ENCODE measurements around the gene DSTYK. TPM values are rescaled to one million over a fixed set of nuclear protein-coding genes. Genes with fewer than 3 reads are reported as not detected.
A peak's percentile ranks its signal among the peaks of the same experiment; 100 is the strongest.

The DSTYK gene
- total RNA-seq (2014; rRNA removed; shearing (Covaris generic)), result 14.2 and 14.6 TPM in 2 replicates
- 7.3 and 10.4 TPM in 2 replicates for polyA plus RNA-seq (2014; cell fraction: nucleus; rRNA removed)

GRCh38 chr1:205211169-205211838 lies at the start of gene DSTYK:
Gene DSTYK (minus strand): TSS chr1:205211702. CDS start chr1:205211535, 167 bp downstream.
- DNase-seq (ENCODE audit: extremely low read depth, low read depth), result peak; percentile 96

GRCh38 chr1:205259998-205260397 lies 48.5 kb upstream of the DSTYK start:
- no peak for DNase-seq (ENCODE audit: extremely low read depth, low read depth)

GRCh38 chr1:205259324-205259832 lies 47.9 kb upstream of the DSTYK start:
- DNase-seq (ENCODE audit: extremely low read depth, low read depth), result no peak

GRCh38 chr1:205258719-205259118 lies 47.2 kb upstream of the DSTYK start:
- DNase-seq (ENCODE audit: extremely low read depth, low read depth), result peak; percentile 35

GRCh38 chr1:205258261-205258691 lies 46.8 kb upstream of the DSTYK start:
- no peak for DNase-seq (ENCODE audit: extremely low read depth, low read depth)

GRCh38 chr1:205257735-205258134 lies 46.2 kb upstream of the DSTYK start:
- DNase-seq (ENCODE audit: extremely low read depth, low read depth), result no peak

GRCh38 chr1:205256951-205257625 lies 45.6 kb upstream of the DSTYK start:
- no peak for DNase-seq (ENCODE audit: extremely low read depth, low read depth)

- peak; percentile 93 for DNase-seq (ENCODE audit: extremely low read depth, low read depth)
Measured at GRCh38 chr1:205255941-205256780, 44.7 kb upstream of the DSTYK start.

- no peak for DNase-seq (ENCODE audit: extremely low read depth, low read depth)
Measured at GRCh38 chr1:205251576-205251975, 40.1 kb upstream of the DSTYK start.

- DNase-seq (ENCODE audit: extremely low read depth, low read depth), result no peak
Measured at GRCh38 chr1:205250699-205251098, 39.2 kb upstream of the DSTYK start.

- no peak for DNase-seq (ENCODE audit: extremely low read depth, low read depth)
Measured at GRCh38 chr1:205249651-205250050, 38.1 kb upstream of the DSTYK start.

GRCh38 chr1:205248793-205249601 lies 37.5 kb upstream of the DSTYK start:
- DNase-seq (ENCODE audit: extremely low read depth, low read depth), result no peak

GRCh38 chr1:205247130-205247921 lies 35.8 kb upstream of the DSTYK start:
- no peak for DNase-seq (ENCODE audit: extremely low read depth, low read depth)

GRCh38 chr1:205246351-205247119 lies 35.0 kb upstream of the DSTYK start:
- no peak for DNase-seq (ENCODE audit: extremely low read depth, low read depth)

- no peak for DNase-seq (ENCODE audit: extremely low read depth, low read depth)
Measured at GRCh38 chr1:205245096-205245495, 33.6 kb upstream of the DSTYK start.

- DNase-seq (ENCODE audit: extremely low read depth, low read depth), result no peak
Measured at GRCh38 chr1:205244384-205244783, 32.9 kb upstream of the DSTYK start.

GRCh38 chr1:205243350-205244191 lies 32.1 kb upstream of the DSTYK start:
- no peak for DNase-seq (ENCODE audit: extremely low read depth, low read depth)

Data from NCI-H460 (cell line).